HCT116 (cell line): ENCODE results near the gene RBBP9. TPM values are rescaled to one million over a fixed set of nuclear protein-coding genes. Genes with fewer than 3 reads are reported as not detected.

Experiments
- ATAC-seq: fragments of 200-7000 bp; cut with Tn5 transposase; 2 replicates; pipeline ENCODE4 v1.9.1; 2020; ENCODE audit warnings: mild to moderate bottlenecking, moderate library complexity
- BruUV-seq: library from RNA; stranded (reverse); fragments of 400-500 nt; replicated peaks from 2 replicates; lab custom pipeline; 2021; lab: Mats Ljungman, UMichigan
- CTCF ChIA-PET: fragments of 300-600 bp; sonication (Branson Sonifier 250); formaldehyde crosslinking; loops from one replicate; lab custom pipeline; 2021; ENCODE audit warnings: antibody characterized with exemption; lab: Charles Lee
- POLR2A ChIA-PET: fragments of 300-600, 350-600 bp; sonication (Branson Sonifier 250); formaldehyde crosslinking; loops from one replicate; lab custom pipeline; 2021; ENCODE audit warnings: antibody characterized with exemption; lab: Charles Lee
- RAD21 ChIA-PET, 2 experiments: fragments of 300-600 bp; sonication (Branson Sonifier 250); formaldehyde crosslinking; loops; one replicate each; lab custom pipeline; 2023; ENCODE audit warnings: low total read pairs in 2 of 2; ENCODE audit not compliant: uncharacterized antibody in 2 of 2, unreplicated experiment in 2 of 2, low non-redundant PET in 1 of 2; lab: Charles Lee
- DNase-seq: peaks from one replicate; pipeline ENCODE4 v3.0.0-alpha.2; 2010; ENCODE audit warnings: low read depth, low spot score
- H2AFZ ChIP-seq: fragments of 200-600 bp; shearing (Covaris generic), sonication (generic); 2 replicates; pipeline ENCODE4 v1.6.1; 2017; ENCODE audit warnings: low read depth, mixed run types, mixed read lengths, antibody characterized with exemption, low read length; ENCODE audit not compliant: poor library complexity, severe bottlenecking
- H3K27ac ChIP-seq: 2 replicates; pipeline ENCODE4 v1.5.1; 2012; ENCODE audit warnings: low read depth, low read length
- H3K27me3 ChIP-seq: fragments of 200-600 bp; sonication (generic); 2 replicates; pipeline ENCODE4 v1.6.1; 2016; ENCODE audit warnings: mixed run types, low read length, mixed read lengths; ENCODE audit not compliant: insufficient read depth
- H3K36me3 ChIP-seq, 2 experiments: fragments of 200-500 bp in 1 of 2; fragments of 200-600 bp in 1 of 2; sonication (Bioruptor generic) in 1 of 2; sonication (generic) in 1 of 2; 2 replicates each; pipeline versions ENCODE4 v1.5.1 to v1.6.1; 2014 to 2016; ENCODE audit warnings: low read length in 2 of 2, inconsistent platforms in 1 of 2, mixed read lengths in 1 of 2, mixed run types in 1 of 2; ENCODE audit not compliant: insufficient read depth in 2 of 2, control insufficient read depth in 1 of 2
- H3K4me1 ChIP-seq, 2 experiments: fragments of 200-600 bp in 1 of 2; sonication (generic) in 1 of 2; 2 replicates each; pipeline versions ENCODE4 v1.5.1 to v1.6.1; 2012 to 2017; ENCODE audit warnings: low read length in 2 of 2, inconsistent platforms in 1 of 2, mild to moderate bottlenecking in 1 of 2, mixed read lengths in 1 of 2, mixed run types in 1 of 2, moderate library complexity in 1 of 2; ENCODE audit not compliant: insufficient read depth in 2 of 2, control insufficient read depth in 1 of 2
- H3K4me2 ChIP-seq: fragments of 200-600 bp; sonication (generic); 2 replicates; pipeline ENCODE4 v1.6.1; 2017; ENCODE audit warnings: mixed run types, low read length, mixed read lengths
- H3K4me3 ChIP-seq, 2 experiments: fragments of 200-600 bp in 1 of 2; sonication (generic) in 1 of 2; replicated peaks in 1 of 2; 2 replicates each; pipeline ENCODE4 v1.5.1; 2011 to 2016; ENCODE audit warnings: low read length in 2 of 2, control low read depth in 1 of 2, low read depth in 1 of 2, mild to moderate bottlenecking in 1 of 2, mixed read lengths in 1 of 2, mixed run types in 1 of 2
- H3K79me2 ChIP-seq: fragments of 200-600 bp; sonication (generic); 2 replicates; pipeline ENCODE4 v1.6.1; 2017; ENCODE audit warnings: mild to moderate bottlenecking, mixed run types, low read length, moderate library complexity, mixed read lengths; ENCODE audit not compliant: insufficient read depth
- H3K9ac ChIP-seq: fragments of 200-600 bp; sonication (generic); 2 replicates; pipeline ENCODE4 v1.6.1; 2016; ENCODE audit warnings: low read length, mixed read lengths
- H3K9me2 ChIP-seq: fragments of 200-600 bp; sonication (generic), shearing (Covaris generic); 2 replicates; pipeline ENCODE4 v1.6.1; 2017; ENCODE audit warnings: mixed run types, mild to moderate bottlenecking, moderate library complexity; ENCODE audit not compliant: insufficient read depth
- H3K9me3 ChIP-seq, 2 experiments: fragments of 200-500 bp in 1 of 2; fragments of 200-600 bp in 1 of 2; sonication (Bioruptor generic) in 1 of 2; sonication (generic) in 1 of 2; 2 replicates each; pipeline ENCODE4 v1.6.1; 2014 to 2017; ENCODE audit warnings: low read length in 2 of 2, mixed read lengths in 2 of 2, inconsistent platforms in 1 of 2, low read depth in 1 of 2, mild to moderate bottlenecking in 1 of 2, mixed run types in 1 of 2, moderate library complexity in 1 of 2; ENCODE audit not compliant: control insufficient read depth in 1 of 2, insufficient read depth in 1 of 2
- H4K20me1 ChIP-seq: fragments of 200-600 bp; sonication (generic), shearing (Covaris generic); 2 replicates; pipeline ENCODE4 v1.6.1; 2017; ENCODE audit warnings: mixed run types, mild to moderate bottlenecking, moderate library complexity; ENCODE audit not compliant: insufficient read depth
- EZH2phosphoT487 ChIP-seq: fragments of 200-600 bp; IDR thresholded peaks from 2 replicates; pipeline ENCODE4 v1.6.1; 2018; ENCODE audit warnings: antibody characterized with exemption, borderline replicate concordance
- FOSL1 ChIP-seq: IDR thresholded peaks from 2 replicates; pipeline ENCODE4 v1.6.1; 2012; ENCODE audit warnings: low read depth
- JUND ChIP-seq: IDR thresholded peaks from 2 replicates; pipeline ENCODE4 v1.6.1; 2012
- MAX ChIP-seq: IDR thresholded peaks from 2 replicates; pipeline ENCODE4 v1.6.1; 2012
- POLR2A ChIP-seq: IDR thresholded peaks from 2 replicates; pipeline ENCODE4 v1.7.0; 2011; ENCODE audit warnings: borderline replicate concordance; ENCODE audit not compliant: insufficient read depth, insufficient read length; ENCODE audit errors: extremely low read depth
- POLR2AphosphoS5 ChIP-seq: IDR thresholded peaks from 2 replicates; pipeline ENCODE4 v1.6.1; 2011; ENCODE audit warnings: mild to moderate bottlenecking, low read depth, low read length, moderate library complexity
- SIN3A ChIP-seq: IDR thresholded peaks from 2 replicates; pipeline ENCODE4 v1.6.1; 2012; ENCODE audit warnings: low read depth
- SRF ChIP-seq: IDR thresholded peaks from 2 replicates; pipeline ENCODE4 v1.6.1; 2012; ENCODE audit warnings: low read depth
- TCF7L2 ChIP-seq: IDR thresholded peaks from 2 replicates; pipeline ENCODE4 v1.7.0; 2011; ENCODE audit warnings: borderline replicate concordance, inconsistent platforms; ENCODE audit not compliant: insufficient read depth, insufficient read length; ENCODE audit errors: extremely low read depth
- ZFX ChIP-seq: fragments of 450-650 bp; IDR thresholded peaks from 2 replicates; pipeline ENCODE4 v1.6.1; 2017
- intact Hi-C: fragments of 100-400 bp; cut with micrococcal nuclease; formaldehyde crosslinking; loops from 2 replicates; pipeline ENCODE4 v1.10.0; 2022
- total RNA-seq: library from RNA; stranded (reverse); gene quantifications from one replicate; pipeline ENCODE4 v1.2.1, GENCODE V29; 2021; ENCODE audit not compliant: unreplicated experiment
- TF ChIP-seq, protein P1 (sequence below): IDR thresholded peaks from 2 replicates; pipeline ENCODE4 v1.6.1; 2012; ENCODE audit warnings: low read depth
- TF ChIP-seq, protein P2 (sequence below): IDR thresholded peaks from 2 replicates; pipeline ENCODE4 v1.6.1; 2011; ENCODE audit warnings: mild to moderate bottlenecking, low read length, moderate library complexity; ENCODE audit not compliant: insufficient replicate concordance; ENCODE audit errors: extremely low read depth

The RBBP9 gene
- total RNA-seq, 1 experiment from 2014 or later: 10.3 TPM

- intact Hi-C loops: no loop called here
- no peaks in the 10 kb centered on the region for H3K27me3 ChIP-seq
- H3K9ac ChIP-seq: no peak overlapping the region
- no peaks in the 10 kb centered on the region for H4K20me1 ChIP-seq
- no peaks in the 10 kb centered on the region for H3K9me3 ChIP-seq
- H2AFZ ChIP-seq: no peak overlapping the region
- H3K4me1 ChIP-seq: peaks cover 5 to 8% of the 10 kb centered on the region in 2 experiments; a peak in 3 of 4 replicates
- no peak for DNase-seq
- no TSS peak for BruUV-seq
- peaks cover 62 to 70% of the 10 kb centered on the region in 2 experiments for H3K36me3 ChIP-seq
- no peak overlapping the region for H3K4me3 ChIP-seq
- ATAC-seq: no peak
- no peaks in the 10 kb centered on the region for H3K9me2 ChIP-seq
- H3K79me2 ChIP-seq: no peaks in the 10 kb centered on the region
- RAD21 ChIA-PET: no interaction called here
- TF ChIP-seq, protein P1, sequence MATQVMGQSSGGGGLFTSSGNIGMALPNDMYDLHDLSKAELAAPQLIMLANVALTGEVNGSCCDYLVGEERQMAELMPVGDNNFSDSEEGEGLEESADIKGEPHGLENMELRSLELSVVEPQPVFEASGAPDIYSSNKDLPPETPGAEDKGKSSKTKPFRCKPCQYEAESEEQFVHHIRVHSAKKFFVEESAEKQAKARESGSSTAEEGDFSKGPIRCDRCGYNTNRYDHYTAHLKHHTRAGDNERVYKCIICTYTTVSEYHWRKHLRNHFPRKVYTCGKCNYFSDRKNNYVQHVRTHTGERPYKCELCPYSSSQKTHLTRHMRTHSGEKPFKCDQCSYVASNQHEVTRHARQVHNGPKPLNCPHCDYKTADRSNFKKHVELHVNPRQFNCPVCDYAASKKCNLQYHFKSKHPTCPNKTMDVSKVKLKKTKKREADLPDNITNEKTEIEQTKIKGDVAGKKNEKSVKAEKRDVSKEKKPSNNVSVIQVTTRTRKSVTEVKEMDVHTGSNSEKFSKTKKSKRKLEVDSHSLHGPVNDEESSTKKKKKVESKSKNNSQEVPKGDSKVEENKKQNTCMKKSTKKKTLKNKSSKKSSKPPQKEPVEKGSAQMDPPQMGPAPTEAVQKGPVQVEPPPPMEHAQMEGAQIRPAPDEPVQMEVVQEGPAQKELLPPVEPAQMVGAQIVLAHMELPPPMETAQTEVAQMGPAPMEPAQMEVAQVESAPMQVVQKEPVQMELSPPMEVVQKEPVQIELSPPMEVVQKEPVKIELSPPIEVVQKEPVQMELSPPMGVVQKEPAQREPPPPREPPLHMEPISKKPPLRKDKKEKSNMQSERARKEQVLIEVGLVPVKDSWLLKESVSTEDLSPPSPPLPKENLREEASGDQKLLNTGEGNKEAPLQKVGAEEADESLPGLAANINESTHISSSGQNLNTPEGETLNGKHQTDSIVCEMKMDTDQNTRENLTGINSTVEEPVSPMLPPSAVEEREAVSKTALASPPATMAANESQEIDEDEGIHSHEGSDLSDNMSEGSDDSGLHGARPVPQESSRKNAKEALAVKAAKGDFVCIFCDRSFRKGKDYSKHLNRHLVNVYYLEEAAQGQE: no peak
- TF ChIP-seq TCF7L2 (no peak), EZH2phosphoT487 (no peak), SIN3A (no peak), SRF (no peak), POLR2A (no peak), JUND (no peak)
- H3K27ac ChIP-seq: no peak overlapping the region
- no peak overlapping the region for H3K4me2 ChIP-seq
- POLR2A ChIA-PET: interaction anchor here (1.5 kb wide), 1 partner anchor 21 kb away, joined by 8 read pairs; the partner anchor contains the start of gene SEC23B
- CTCF ChIA-PET: no interaction called here
Observed at GRCh38 chr20:18529041-18529440, 32.0 kb upstream of the RBBP9 start.

DNA sequence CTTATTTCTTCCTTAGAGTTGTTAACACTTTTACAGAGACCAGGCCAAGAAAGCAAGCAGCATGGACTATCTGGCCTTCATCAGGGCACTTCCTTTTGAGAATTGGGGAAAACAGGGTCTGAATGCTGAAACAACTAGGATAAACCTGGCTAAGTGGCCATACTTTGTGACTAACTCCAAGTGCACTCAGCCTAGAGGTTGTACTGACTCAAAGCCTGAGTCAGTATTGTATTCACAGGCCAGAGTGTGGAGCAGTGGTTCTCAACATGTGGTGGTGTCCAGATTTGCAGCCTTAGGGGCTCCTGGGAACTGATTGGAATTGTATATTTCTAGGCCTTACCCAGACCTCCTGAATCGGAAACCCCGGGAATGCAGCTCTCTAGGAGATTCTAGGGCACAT is 30.8 kb upstream of the RBBP9 start:
- H3K4me3 ChIP-seq: no peak overlapping the region
- no peak overlapping the region for H2AFZ ChIP-seq
- H3K4me1 ChIP-seq: peaks cover 5 to 11% of the 10 kb centered on the region in 2 experiments; a peak in 3 of 4 replicates
- ChIA-PET POLR2A (no interaction called here), RAD21 (no interaction called here), CTCF (no interaction called here)
- H3K9ac ChIP-seq: no peak overlapping the region
- ATAC-seq (no peak), DNase-seq (no peak)
- H3K36me3 ChIP-seq: peaks cover 56 to 60% of the 10 kb centered on the region in 2 experiments
- intact Hi-C loops: no loop called here
- H3K27ac ChIP-seq: no peak overlapping the region
- no peaks in the 10 kb centered on the region for H3K9me2 ChIP-seq
- no TSS peak for BruUV-seq
- no peak overlapping the region for H3K4me2 ChIP-seq
- no peaks in the 10 kb centered on the region for H3K9me3 ChIP-seq
- H3K79me2 ChIP-seq: no peaks in the 10 kb centered on the region
- H3K27me3 ChIP-seq: no peaks in the 10 kb centered on the region
- no peaks in the 10 kb centered on the region for H4K20me1 ChIP-seq
- TF ChIP-seq ZFX: no peak
- TF ChIP-seq POLR2AphosphoS5: no peak
- no peak for TF ChIP-seq POLR2A
- TF ChIP-seq, protein P2, sequence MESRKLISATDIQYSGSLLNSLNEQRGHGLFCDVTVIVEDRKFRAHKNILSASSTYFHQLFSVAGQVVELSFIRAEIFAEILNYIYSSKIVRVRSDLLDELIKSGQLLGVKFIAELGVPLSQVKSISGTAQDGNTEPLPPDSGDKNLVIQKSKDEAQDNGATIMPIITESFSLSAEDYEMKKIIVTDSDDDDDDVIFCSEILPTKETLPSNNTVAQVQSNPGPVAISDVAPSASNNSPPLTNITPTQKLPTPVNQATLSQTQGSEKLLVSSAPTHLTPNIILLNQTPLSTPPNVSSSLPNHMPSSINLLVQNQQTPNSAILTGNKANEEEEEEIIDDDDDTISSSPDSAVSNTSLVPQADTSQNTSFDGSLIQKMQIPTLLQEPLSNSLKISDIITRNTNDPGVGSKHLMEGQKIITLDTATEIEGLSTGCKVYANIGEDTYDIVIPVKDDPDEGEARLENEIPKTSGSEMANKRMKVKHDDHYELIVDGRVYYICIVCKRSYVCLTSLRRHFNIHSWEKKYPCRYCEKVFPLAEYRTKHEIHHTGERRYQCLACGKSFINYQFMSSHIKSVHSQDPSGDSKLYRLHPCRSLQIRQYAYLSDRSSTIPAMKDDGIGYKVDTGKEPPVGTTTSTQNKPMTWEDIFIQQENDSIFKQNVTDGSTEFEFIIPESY: no peak
- no peak for TF ChIP-seq MAX
- TF ChIP-seq TCF7L2: no peak
- no peak for TF ChIP-seq FOSL1
- TF ChIP-seq SIN3A: no peak
